Measurements from ENCODE around the gene DEFB114. TPM values are rescaled to one million over a fixed set of nuclear protein-coding genes. Genes with fewer than 3 reads are reported as not detected.

The DEFB114 gene
- total RNA-seq, 1 donor from 2014 or later: not detected

GRCh38 chr6:49912196-49912595 is 51.8 kb downstream of the DEFB114 start:
- H3F3A ChIP-seq (ENCODE audit: low read depth): peaks cover 15% of the 10 kb centered on the region
- H4K20me1 ChIP-seq (ENCODE audit: low read depth): no peaks in the 10 kb centered on the region
- Mint-ChIP-seq H3K9me3 (no peaks in the 10 kb centered on the region), H3K4me1 (peaks cover 30% of the 10 kb centered on the region), H3K36me3 (no peaks in the 10 kb centered on the region), H3K4me3 (no peak overlapping the region), H3K27ac (no peak overlapping the region), H3K27me3 (ENCODE audit: insufficient read depth, low read depth) (peaks cover 2% of the 10 kb centered on the region)
- H3K27me3 ChIP-seq: no peaks in the 10 kb centered on the region
- no peak overlapping the region for H3K27ac ChIP-seq
- no peaks in the 10 kb centered on the region for H3K9me3 ChIP-seq (ENCODE audit: low read depth)
- H3K79me2 ChIP-seq (ENCODE audit: low read depth): no peaks in the 10 kb centered on the region
- H3K36me3 ChIP-seq: no peaks in the 10 kb centered on the region
- DNase-seq (ENCODE audit: low spot score): no peak
- H3K4me1 ChIP-seq: peaks cover 34% of the 10 kb centered on the region
- H3K9ac ChIP-seq: no peak overlapping the region
- H3K4me2 ChIP-seq: no peak overlapping the region
- no peak overlapping the region for H2AFZ ChIP-seq (replicated peaks)
- TF ChIP-seq EZH2phosphoT487 (IDR thresholded peaks at IDR 0.05) (no peak), CTCF (IDR thresholded peaks at IDR 0.05) (no peak), EZH2 (IDR thresholded peaks at IDR 0.05) (no peak)
- no peak overlapping the region for H3K4me3 ChIP-seq

GRCh38 chr6:49911252-49911651 is 52.7 kb downstream of the DEFB114 start:
- H3K27me3 Mint-ChIP-seq (ENCODE audit: insufficient read depth, low read depth): no peaks in the 10 kb centered on the region
- no peak overlapping the region for H2AFZ ChIP-seq (replicated peaks)
- H3K36me3 Mint-ChIP-seq: no peaks in the 10 kb centered on the region
- H3K4me1 ChIP-seq: peaks cover 34% of the 10 kb centered on the region
- H3K4me3 Mint-ChIP-seq: no peak overlapping the region
- H3K4me3 ChIP-seq: no peak overlapping the region
- no peak overlapping the region for H3K4me2 ChIP-seq
- H3K4me1 Mint-ChIP-seq: peaks cover 30% of the 10 kb centered on the region
- H3K27me3 ChIP-seq: no peaks in the 10 kb centered on the region
- no peak overlapping the region for H3K27ac ChIP-seq
- no peak overlapping the region for H3K9ac ChIP-seq
- H4K20me1 ChIP-seq (ENCODE audit: low read depth): no peaks in the 10 kb centered on the region
- no peak for TF ChIP-seq EZH2 (IDR thresholded peaks at IDR 0.05)
- no peaks in the 10 kb centered on the region for H3K36me3 ChIP-seq
- no peak overlapping the region for H3K27ac Mint-ChIP-seq
- no peaks in the 10 kb centered on the region for H3K9me3 Mint-ChIP-seq
- peaks cover 15% of the 10 kb centered on the region for H3F3A ChIP-seq (ENCODE audit: low read depth)
- H3K79me2 ChIP-seq (ENCODE audit: low read depth): no peaks in the 10 kb centered on the region
- DNase-seq (ENCODE audit: low spot score): no peak
- H3K9me3 ChIP-seq (ENCODE audit: low read depth): no peaks in the 10 kb centered on the region

Other genes starting within 250 kb of the DEFB114 start
- not detected in 2 replicates for gene CRISP3, start 219.8 kb downstream of the DEFB114 start, total RNA-seq (ENCODE audit: low replicate concordance)
- gene PGK2, start 176.9 kb downstream of the DEFB114 start, total RNA-seq (ENCODE audit: low replicate concordance): not detected in 2 replicates
- gene CRISP1, start 97.6 kb downstream of the DEFB114 start, total RNA-seq (ENCODE audit: low replicate concordance): not detected in 2 replicates
- not detected in 2 replicates for gene DEFB113, start 5.5 kb upstream of the DEFB114 start, total RNA-seq (ENCODE audit: low replicate concordance)
- not detected in 2 replicates for gene DEFB110, start 57.8 kb upstream of the DEFB114 start, total RNA-seq (ENCODE audit: low replicate concordance)
- gene DEFB112, start 85.8 kb upstream of the DEFB114 start, total RNA-seq (ENCODE audit: low replicate concordance): not detected in 2 replicates

Data from neural progenitor cell (in vitro differentiated cells).